HG02763 (cell line): Measurements from ENCODE around the gene CTNNA2.
"Not testable (repeated sequence)": the region's sequence is repeated elsewhere in the genome, so short reads cannot be mapped to it uniquely, and the experiment has no call there.

Source experiments
- ATAC-seq: cut with Tn5 transposase; IDR thresholded peaks from one replicate; pipeline ENCODE4 v1.9.1; 2021; ENCODE audit warnings: mild to moderate bottlenecking, moderate library complexity; ENCODE audit not compliant: unreplicated experiment

Gene CTNNA2

GRCh38 chr2:80168801-80169200 is 656.0 kb downstream of the CTNNA2 start:
- no peak for ATAC-seq

- no peak for ATAC-seq
Measured at GRCh38 chr2:80169811-80170594, 657.2 kb downstream of the CTNNA2 start.

GRCh38 chr2:80185091-80185490 is 672.2 kb downstream of the CTNNA2 start:
- ATAC-seq = no peak

- no peak for ATAC-seq
Measured at GRCh38 chr2:80186262-80186661, 673.4 kb downstream of the CTNNA2 start.

- no peak for ATAC-seq
Measured at GRCh38 chr2:80187156-80187555, 674.3 kb downstream of the CTNNA2 start.

GRCh38 chr2:80190166-80190565 is 677.3 kb downstream of the CTNNA2 start:
- ATAC-seq = no peak

GRCh38 chr2:80193566-80193965 is 680.7 kb downstream of the CTNNA2 start:
- no peak for ATAC-seq

- ATAC-seq = no peak
Measured at GRCh38 chr2:80195034-80195433, 682.2 kb downstream of the CTNNA2 start.

GRCh38 chr2:80198042-80198441 is 685.2 kb downstream of the CTNNA2 start:
- ATAC-seq = no peak

GRCh38 chr2:80199504-80199903 is 686.7 kb downstream of the CTNNA2 start:
- ATAC-seq = no peak

- not testable (repeated sequence) for ATAC-seq
Measured at GRCh38 chr2:80203929-80204328, 691.1 kb downstream of the CTNNA2 start.

GRCh38 chr2:80205498-80205897 is 692.6 kb downstream of the CTNNA2 start:
- ATAC-seq = no peak

- ATAC-seq = no peak
Measured at GRCh38 chr2:80209458-80209857, 696.6 kb downstream of the CTNNA2 start.

- no peak for ATAC-seq
Measured at GRCh38 chr2:80217446-80217845, 704.6 kb downstream of the CTNNA2 start.

- ATAC-seq = no peak
Measured at GRCh38 chr2:80222644-80223043, 709.8 kb downstream of the CTNNA2 start.

GRCh38 chr2:80231421-80231820 is 718.6 kb downstream of the CTNNA2 start:
- no peak for ATAC-seq

GRCh38 chr2:80233333-80233732 is 720.5 kb downstream of the CTNNA2 start:
- ATAC-seq = no peak

- no peak for ATAC-seq
Measured at GRCh38 chr2:80238692-80239469, 726.0 kb downstream of the CTNNA2 start.

GRCh38 chr2:80242355-80242910 is 729.6 kb downstream of the CTNNA2 start:
- no peak for ATAC-seq

GRCh38 chr2:80244905-80245584 is 732.2 kb downstream of the CTNNA2 start:
- ATAC-seq = no peak

- no peak for ATAC-seq
Measured at GRCh38 chr2:80246534-80246933, 733.7 kb downstream of the CTNNA2 start.
